GM19395 (cell line): Measurements from ENCODE around the gene SLC7A9.

Experiments
- ATAC-seq: cut with Tn5 transposase; IDR thresholded peaks from one replicate; pipeline ENCODE4 v1.9.1; 2021; ENCODE audit warnings: mild to moderate bottlenecking, moderate library complexity; ENCODE audit not compliant: unreplicated experiment

Gene SLC7A9

DNA sequence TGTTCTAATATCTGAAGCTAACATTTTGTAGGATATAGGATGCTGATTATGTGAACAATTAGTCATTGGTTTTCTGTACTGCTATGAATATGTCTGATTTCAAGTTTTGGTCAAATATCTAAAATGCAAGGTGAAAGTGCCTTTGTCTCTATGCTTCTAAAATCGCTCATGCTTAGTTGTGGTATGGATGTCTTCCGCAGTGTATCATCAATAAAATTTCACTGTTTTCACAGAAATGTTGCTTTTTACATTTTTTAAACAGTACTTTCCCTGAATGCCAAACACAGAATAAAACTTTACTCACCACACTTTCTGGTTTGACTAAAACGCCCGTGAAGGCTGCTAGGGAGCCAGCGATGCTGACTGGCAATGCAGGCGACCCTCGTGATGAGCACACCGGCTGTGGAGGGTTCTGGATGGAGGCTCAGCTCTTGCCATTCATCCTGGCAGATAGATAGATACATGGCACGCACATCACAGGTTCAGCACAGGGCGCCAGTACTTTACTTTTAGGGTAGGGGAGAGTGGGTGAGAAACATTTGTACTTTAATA lies 40.1 kb downstream of the SLC7A9 start:
- no peak for ATAC-seq

DNA sequence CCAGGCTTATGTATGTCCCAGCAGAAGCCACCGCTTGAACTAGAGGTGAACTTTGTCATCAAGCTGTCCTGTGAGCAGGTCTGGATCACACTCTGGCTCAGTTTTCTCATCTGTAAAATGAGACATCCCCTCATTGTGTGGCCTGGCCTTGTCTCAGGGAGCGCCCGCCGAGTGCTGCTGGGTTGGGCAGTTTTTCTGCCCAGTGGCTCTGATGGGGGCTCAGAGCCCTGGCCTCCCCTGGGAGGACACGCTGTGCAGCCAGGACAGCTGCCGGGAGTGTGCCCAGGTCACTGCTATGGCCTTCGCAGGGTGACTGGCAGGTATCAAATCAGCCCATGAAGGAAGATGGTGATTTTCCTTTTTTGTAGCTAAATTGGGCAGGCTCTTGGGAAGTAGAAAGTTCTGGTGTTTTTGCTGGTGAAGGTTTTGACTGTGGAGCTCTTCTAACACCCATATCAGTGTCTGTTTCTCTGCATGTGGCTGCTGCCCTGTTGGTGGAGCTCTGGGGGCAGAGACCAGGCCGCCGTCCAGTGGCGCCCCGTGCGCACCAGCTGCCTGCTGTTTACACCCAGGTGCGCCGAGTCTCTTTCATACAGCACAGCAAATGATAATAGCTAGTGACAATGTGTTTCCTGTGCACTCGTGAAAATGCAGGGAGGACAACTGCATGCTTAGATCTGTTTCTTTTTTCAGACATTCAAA lies 40.8 kb downstream of the SLC7A9 start:
- no peak for ATAC-seq

DNA sequence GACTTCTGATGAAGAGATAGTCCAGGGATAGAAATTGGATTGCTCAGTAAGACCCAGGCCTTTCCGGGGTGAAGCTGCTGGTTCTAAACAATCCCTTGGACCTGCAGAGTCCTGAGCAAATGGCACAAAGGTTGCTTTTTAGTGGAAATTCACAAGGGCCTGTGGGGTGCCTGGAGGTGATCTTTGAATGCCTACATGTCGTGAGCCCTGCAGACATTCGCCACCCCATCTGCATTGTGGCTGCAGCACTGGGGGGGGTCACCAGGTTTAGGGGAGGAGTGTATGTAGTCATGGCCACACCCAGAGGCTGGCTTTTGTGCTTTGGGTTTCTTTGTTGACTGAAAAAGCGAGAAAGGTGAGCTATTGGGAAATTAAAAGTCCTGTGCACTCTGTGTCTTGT lies 41.4 kb downstream of the SLC7A9 start:
- ATAC-seq, result no peak

DNA sequence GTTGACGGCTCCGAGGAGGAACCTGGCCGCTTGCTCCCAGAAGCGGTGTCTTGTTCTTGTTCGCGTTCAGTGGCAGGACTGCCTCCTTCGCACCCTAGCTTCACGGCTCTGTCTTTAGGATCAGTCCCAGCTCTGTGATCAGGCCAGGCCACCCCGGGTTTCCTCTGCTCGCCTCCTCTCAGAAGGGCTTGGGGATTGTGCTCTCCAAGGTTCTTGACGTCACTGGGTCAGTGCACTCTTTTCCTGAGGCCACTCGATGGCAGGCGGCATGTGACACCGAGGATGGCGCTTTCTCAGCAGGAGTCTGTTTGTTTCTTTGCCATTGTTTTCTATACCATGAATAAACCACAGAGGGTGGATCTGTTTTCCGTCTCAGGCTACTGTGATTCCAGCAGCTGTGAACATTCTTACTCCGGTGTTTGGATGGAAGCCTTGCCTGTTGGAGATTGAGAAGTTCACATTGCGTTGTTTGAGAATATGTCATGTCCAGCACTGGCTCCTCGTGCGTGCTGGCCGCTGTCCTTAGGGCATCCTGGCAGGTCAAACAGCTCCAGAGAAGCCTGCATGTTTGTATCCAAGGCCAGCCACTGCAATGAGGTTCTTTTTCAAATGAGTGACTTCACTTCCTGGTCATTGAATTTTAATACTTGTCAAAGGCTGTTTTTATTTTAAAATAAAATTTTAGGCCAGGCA lies 44.5 kb downstream of the SLC7A9 start:
- no peak for ATAC-seq

DNA sequence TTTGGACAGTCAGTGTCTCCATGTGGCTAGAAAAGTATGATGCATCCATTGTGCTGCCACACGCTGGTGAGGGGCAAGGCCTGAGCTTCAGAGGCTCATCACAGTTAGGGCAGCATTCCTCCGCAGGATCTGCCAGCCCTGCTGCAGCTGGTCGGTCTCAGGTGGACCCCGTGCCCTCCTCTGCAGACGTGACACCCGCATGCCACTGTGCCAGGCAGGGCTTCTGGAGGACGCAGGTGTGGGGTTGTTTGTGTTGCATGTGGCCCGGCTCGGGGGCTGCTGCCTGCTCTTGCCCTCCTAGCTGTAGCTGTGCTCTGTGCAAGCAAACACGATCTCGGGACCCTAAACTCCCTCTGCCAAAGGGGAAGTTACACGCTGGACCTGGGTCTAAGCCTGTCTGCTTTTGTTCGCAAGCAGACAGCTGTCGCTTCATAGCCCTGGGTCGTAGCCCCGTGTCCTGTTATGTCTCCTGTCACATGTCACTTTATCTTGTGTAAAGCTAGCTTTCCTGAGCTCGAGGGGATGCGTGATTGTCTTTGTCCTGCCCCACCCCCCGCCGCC lies 45.3 kb downstream of the SLC7A9 start:
- ATAC-seq, result no peak

DNA sequence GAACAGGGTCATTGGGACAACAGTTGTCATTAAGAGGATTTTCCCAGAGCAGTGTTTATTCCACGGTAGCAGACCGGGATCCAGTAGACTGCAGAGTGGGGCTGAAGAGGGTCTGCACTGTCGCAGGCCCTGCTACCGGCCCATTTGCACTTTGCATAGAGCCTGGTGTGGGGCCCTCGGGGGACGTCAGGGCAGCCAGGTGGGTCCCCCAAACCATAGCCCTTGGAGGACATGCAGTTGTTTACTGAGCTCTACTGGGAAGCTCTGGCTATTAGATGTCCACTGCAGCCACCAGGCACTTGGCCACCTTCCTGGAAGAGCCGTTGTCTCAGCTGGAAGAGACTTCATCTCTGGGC lies 45.8 kb downstream of the SLC7A9 start:
- ATAC-seq, result no peak

DNA sequence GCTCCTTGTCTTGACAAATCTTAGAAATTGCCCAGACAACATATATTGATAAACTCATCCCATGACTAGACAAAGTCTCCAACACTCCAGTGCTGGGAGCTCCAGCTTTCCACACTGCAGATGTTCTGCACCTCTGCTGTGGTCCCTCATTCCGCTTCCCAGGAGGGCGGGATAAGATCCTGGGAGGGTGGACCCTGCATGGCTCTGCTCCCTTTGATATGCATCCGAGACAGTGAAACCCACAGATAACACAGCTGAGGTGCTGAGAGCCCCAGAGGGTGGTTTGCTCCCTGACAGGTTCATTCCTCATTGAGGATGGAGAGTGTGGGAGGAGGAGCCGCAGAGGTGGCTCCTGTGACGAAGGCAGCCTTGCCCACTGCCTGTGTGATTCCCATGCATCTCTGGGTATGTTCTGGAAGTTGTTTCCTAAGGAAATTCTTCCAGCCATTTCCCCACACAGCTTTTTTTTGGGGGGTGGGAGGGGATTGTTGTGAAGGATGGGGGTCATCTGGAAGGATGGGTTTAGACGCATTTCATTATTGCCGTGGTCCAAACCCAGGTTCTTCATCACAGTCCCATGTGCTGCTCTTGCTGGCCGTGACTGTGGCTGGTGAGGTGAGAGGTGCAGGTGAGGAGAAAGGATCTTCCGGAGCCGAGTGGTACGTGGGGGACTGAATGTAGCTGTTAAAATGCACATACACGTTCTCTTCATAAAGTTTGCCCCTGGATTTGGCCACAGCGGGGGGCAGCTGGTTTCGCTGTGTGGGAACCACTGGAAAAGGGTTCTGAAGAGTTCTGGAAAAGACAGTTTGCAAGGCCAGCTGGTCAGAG lies 46.4 kb downstream of the SLC7A9 start:
- no peak for ATAC-seq

DNA sequence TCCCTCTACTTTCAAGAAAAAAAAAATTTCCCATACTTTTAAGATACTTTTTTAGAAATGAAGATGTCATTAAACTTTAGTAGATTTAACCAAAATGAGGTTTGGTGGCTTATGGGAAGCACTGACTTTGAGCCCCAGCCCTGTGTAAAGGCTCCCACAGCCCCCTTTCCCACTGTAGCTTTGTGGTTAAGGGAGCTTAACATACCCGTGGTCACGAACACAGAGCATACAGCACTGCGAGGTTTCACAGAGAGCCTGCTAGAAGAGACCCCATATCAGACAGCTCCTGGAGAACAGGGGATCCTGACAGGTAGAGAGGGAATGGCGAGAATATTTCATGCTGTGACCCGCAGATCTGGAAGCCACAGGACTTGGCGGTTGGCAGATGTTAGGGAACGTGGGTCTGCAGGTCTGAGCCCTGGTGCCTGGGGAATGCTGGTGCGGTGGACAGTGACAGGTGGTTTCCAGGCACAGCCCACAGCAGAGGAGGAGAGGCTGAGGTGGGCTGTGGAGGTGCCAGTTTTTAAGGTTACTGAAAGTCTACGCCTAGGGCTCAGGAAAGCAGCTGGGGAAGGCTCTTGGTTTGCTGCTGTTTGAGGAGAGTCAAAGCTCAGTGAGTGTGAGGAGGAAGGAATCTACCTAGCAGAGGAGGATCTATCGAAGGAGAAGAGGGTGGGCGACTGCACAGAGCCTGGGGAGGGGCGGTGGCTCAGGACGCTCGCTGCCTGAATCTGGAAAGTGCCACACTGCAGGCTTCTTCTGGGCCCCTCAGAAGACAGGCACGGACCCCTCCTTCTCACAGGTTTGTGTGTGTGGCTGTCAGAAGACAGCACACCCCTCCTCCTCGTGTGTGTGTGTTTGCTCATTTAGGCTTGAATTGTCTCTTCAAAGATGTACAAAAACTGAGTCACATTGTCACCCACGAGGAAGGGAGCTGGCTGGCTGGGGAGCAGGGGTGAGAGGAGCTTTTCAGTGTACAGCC lies 49.9 kb downstream of the SLC7A9 start:
- ATAC-seq, result no peak

DNA sequence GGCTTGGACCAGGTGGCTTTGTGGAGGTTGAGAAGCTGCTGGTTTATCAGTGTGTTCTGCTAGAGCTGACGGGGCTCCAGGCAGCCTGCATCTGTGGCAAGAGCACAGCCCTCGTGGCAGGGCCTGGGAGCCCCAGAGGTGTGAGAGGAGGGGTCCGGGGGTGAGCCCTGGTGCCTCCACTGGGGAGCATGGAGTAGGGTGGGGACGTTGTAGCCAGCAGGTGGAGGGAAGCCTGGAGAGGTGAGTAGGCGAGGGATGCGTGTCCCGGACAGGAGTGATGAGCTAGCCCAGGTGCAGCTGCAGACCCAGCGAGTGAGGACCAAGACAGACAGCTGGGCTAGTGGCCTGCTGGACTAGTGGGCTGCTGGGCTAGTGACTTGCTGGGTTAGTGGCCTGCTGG lies 51.0 kb downstream of the SLC7A9 start:
- no peak for ATAC-seq

DNA sequence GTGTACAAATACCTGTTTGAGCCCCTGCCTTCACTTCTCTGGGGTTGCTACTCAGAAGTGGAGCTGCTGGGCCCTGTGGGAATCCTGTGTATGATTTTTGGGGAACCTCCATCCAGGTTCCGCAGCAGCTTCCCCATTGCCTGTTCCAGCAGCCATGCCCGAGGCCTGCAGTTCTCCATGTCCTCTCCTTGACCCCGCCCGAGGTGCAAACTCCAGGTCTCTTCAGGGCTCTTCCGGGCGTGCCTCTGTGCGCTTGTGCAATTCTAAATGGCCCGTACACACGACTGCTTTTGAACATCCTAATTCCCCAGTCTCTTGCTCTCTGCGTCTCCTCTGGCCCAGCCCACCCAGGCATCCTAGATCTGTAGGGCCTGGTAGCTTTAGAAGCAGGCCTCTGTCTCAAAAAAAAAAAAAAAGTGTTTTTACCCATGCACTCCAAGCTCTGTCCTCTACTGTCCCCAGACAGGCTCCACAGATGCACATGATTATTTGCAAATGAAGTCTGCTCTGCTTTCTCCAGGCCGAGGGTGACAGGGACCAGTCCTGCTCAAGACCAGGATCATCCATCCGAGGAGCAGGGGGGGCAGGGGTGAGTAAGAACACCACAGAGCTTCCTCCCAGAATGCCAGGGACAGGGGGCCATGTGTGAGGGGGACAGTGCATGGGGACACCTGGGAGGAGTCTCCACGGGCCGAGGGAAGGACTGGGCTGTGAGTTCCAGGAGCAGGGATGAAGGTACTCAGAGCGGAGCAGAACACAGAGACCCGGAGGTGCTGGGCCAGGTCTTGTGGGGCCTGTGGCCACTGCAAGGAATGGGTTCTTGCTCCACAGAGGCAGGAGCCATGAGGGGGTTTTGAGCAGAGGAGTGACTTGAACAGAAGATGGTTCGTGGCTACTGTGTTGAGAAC lies 51.7 kb downstream of the SLC7A9 start:
- no peak for ATAC-seq

DNA sequence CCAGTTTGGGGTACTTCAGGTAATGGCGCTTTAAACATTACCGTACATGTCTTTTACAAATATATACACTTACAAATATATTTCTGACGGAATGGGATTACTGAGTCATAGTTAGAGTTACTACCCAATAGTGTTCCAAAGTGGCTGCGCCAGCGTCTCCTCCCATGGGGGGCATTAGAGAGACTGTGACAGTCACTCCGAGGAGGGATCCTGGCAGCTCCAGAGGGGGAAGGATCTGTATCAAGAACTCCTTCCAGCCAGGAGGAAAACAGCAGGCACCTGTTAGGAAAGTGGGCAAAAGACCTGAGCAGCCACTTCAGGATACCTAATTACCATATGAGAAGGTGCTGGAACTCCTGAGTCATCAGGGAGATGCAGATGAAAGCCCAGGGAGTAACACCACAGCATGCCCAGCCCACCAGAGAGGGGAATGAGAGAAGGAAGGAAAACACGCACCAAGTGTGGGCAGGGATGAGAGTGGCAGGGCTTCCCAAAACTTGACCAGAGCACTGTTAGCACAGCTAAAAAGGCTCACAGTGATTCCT lies 52.9 kb downstream of the SLC7A9 start:
- ATAC-seq, result no peak

DNA sequence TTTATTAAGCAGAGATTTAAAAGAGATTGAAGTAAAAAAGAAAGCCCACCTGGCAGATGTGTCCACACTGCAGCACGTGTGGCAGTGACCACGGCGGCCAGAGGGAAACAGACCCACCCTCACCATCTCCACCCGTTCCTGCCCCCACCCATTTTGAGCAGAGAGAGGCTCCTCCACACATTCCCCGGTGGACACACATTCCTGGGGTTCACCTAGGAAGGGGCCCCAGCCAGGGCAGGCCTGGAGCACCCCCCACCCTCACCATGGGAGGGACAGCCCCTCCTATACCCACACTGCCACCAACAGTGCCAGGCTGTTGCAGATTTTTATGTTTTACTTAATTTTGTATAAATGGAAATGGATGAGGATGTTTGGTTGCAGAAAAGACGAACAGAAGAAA lies 54.9 kb downstream of the SLC7A9 start:
- no peak for ATAC-seq

DNA sequence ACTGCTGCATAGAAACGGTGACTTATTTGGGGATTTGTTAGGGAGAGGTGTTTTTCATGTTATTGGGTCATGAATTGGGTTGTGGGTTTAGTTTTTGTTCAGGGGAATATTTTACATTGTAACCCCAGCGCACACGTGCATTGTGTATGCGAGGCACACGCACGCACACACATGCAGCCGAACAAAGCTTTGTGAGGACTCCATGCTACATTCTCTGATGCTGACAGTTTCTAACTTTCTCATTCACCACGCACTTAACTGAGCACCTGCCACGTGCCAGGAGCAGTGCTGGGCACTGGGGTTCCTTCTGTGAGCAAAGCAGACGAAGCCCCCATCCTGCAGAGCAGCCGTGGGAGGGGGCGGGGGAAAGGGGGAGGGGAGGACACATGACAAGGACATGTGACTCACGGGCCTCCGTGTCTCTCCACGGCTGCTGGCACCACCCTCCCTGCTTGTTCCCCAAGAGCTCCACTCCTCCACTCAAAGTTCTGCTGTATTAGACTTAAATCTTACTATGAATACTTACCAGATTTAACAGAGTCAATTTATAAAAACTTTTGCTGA lies 55.6 kb downstream of the SLC7A9 start:
- ATAC-seq, result no peak

DNA sequence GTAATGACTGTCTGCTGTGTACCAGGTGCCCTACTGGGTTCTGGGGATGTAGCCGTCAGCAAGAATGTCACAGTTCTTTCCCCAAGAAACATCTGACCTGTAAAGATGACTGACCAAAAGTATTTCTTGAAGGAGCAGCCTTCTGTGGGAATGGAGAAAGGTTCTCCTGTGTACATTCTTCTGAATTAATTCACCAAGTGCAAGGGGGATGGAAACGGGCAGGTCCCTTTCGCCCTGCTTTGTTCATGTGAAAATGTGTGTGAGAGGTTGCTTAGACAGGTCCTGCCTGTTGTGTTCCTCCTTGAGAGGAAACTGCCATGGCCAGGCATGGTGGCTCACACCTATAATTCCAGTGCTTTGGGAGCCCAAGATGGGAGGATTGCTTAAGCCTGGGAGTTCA lies 57.0 kb downstream of the SLC7A9 start:
- ATAC-seq, result no peak

DNA sequence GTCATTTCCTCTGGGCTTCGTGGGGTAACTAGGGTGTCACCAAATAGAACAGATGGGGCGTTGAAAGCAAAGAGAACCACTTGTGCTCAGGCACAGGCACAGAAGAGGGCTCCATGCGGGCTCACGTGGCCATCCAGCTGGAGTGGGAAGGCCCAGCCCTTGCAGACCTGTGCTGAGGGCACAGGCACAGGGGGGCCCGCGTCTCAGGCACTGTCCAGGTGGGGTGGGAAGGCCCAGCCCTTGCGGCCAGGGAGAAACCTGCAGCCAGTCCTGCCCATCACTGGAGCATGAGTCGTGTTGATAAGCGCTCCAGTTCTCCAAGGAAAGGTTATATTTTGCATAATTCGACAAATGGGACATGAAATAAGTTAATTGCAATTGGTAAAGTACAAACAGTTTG lies 57.5 kb downstream of the SLC7A9 start:
- ATAC-seq, result no peak

DNA sequence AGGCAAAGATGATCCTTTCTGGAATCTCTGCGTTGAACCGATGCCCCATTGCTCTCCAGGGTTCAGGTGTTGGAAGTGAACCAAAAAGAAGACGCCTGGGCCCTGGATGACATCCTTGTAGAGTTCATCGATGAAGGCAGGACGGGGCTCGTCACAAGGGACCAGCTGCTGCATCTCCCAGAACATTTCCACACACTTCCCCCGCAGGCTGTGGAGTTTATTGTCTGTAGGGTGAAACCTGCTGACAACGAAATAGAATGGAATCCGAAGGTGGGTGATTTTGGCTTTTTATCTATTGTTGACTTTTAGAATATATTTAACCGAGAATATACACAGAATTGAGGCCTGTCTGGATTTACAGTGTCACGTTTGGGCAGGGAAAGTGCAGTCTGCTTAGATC lies 58.4 kb downstream of the SLC7A9 start:
- no peak for ATAC-seq

DNA sequence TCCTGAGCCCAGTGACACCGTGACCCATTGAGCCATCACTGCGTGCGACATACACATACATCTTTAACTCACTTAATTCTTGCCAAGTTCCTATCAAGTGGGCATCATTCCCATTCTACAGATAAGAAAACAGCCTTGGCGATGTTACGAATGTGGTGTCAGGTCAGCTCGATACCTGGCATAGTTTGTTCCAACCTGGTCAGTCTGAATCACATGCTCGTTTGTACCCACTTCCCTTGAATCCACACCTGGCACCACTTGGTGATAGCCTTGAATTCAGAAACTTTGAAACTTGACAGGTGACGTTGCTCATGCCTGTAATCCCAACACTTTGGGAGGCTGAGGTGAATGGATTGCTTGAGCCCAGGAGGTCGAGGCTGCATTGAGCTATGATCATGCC lies 59.1 kb downstream of the SLC7A9 start:
- ATAC-seq, result no peak

DNA sequence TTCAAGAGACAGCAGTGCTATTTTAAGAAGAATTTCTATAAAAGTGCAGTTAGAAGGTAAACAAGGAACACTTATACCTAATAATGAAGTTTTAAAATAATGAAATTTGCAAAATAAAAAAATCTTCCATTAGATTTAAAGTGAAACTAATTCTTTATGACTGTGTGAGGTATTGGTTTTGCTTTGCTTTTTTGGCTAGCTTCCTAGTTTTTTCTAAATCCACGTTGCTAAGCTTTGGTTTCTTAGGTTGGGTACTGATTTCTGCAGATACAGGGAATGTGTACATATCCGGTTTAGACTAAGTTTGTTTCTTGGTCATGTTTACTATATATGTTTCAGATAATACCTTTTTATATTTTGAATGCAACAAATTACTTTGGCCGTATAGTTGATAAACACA lies 59.8 kb downstream of the SLC7A9 start:
- ATAC-seq, result no peak

DNA sequence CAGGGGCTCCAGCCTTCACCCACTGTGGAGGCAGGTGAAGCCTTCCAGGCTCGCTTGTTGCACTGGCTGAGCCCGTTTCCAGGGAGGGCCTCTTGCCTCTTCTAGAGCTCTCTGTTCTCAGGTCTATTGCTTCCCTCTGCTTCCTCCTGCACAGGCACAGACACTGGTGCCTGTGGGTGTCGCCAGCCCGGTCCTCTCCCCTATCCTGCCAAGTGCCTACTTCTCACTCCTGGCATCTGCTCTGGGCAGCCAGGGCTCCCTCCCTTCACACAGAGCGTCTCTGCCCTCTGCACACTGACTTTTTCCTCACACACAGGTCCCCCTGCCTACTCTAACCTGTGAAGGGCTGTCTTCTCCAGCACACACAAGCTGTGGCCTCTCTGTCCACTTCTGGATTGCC lies 60.3 kb downstream of the SLC7A9 start:
- ATAC-seq, result no peak
